HCT116 (cell line): ENCODE results near the gene ZSCAN30. TPM values are rescaled to one million over a fixed set of nuclear protein-coding genes. Genes with fewer than 3 reads are reported as not detected.

Source experiments
- ATAC-seq: fragments of 200-7000 bp; cut with Tn5 transposase; 2 replicates; pipeline ENCODE4 v1.9.1; 2020; ENCODE audit warnings: mild to moderate bottlenecking, moderate library complexity
- BruUV-seq: library from RNA; stranded (reverse); fragments of 400-500 nt; replicated peaks from 2 replicates; lab custom pipeline; 2021; lab: Mats Ljungman, UMichigan
- CTCF ChIA-PET: fragments of 300-600 bp; sonication (Branson Sonifier 250); formaldehyde crosslinking; loops from one replicate; lab custom pipeline; 2021; ENCODE audit warnings: antibody characterized with exemption; lab: Charles Lee
- POLR2A ChIA-PET: fragments of 300-600, 350-600 bp; sonication (Branson Sonifier 250); formaldehyde crosslinking; loops from one replicate; lab custom pipeline; 2021; ENCODE audit warnings: antibody characterized with exemption; lab: Charles Lee
- RAD21 ChIA-PET, 2 experiments: fragments of 300-600 bp; sonication (Branson Sonifier 250); formaldehyde crosslinking; loops; one replicate each; lab custom pipeline; 2023; ENCODE audit warnings: low total read pairs in 2 of 2; ENCODE audit not compliant: uncharacterized antibody in 2 of 2, unreplicated experiment in 2 of 2, low non-redundant PET in 1 of 2; lab: Charles Lee
- DNase-seq: peaks from one replicate; pipeline ENCODE4 v3.0.0-alpha.2; 2010; ENCODE audit warnings: low read depth, low spot score
- H2AFZ ChIP-seq: fragments of 200-600 bp; shearing (Covaris generic), sonication (generic); 2 replicates; pipeline ENCODE4 v1.6.1; 2017; ENCODE audit warnings: low read depth, mixed run types, mixed read lengths, antibody characterized with exemption, low read length; ENCODE audit not compliant: poor library complexity, severe bottlenecking
- H3K27ac ChIP-seq: 2 replicates; pipeline ENCODE4 v1.5.1; 2012; ENCODE audit warnings: low read depth, low read length
- H3K27me3 ChIP-seq: fragments of 200-600 bp; sonication (generic); 2 replicates; pipeline ENCODE4 v1.6.1; 2016; ENCODE audit warnings: mixed run types, low read length, mixed read lengths; ENCODE audit not compliant: insufficient read depth
- H3K36me3 ChIP-seq, 2 experiments: fragments of 200-500 bp in 1 of 2; fragments of 200-600 bp in 1 of 2; sonication (Bioruptor generic) in 1 of 2; sonication (generic) in 1 of 2; 2 replicates each; pipeline versions ENCODE4 v1.5.1 to v1.6.1; 2014 to 2016; ENCODE audit warnings: low read length in 2 of 2, inconsistent platforms in 1 of 2, mixed read lengths in 1 of 2, mixed run types in 1 of 2; ENCODE audit not compliant: insufficient read depth in 2 of 2, control insufficient read depth in 1 of 2
- H3K4me1 ChIP-seq, 2 experiments: fragments of 200-600 bp in 1 of 2; sonication (generic) in 1 of 2; 2 replicates each; pipeline versions ENCODE4 v1.5.1 to v1.6.1; 2012 to 2017; ENCODE audit warnings: low read length in 2 of 2, inconsistent platforms in 1 of 2, mild to moderate bottlenecking in 1 of 2, mixed read lengths in 1 of 2, mixed run types in 1 of 2, moderate library complexity in 1 of 2; ENCODE audit not compliant: insufficient read depth in 2 of 2, control insufficient read depth in 1 of 2
- H3K4me2 ChIP-seq: fragments of 200-600 bp; sonication (generic); 2 replicates; pipeline ENCODE4 v1.6.1; 2017; ENCODE audit warnings: mixed run types, low read length, mixed read lengths
- H3K4me3 ChIP-seq, 2 experiments: fragments of 200-600 bp in 1 of 2; sonication (generic) in 1 of 2; replicated peaks in 1 of 2; 2 replicates each; pipeline ENCODE4 v1.5.1; 2011 to 2016; ENCODE audit warnings: low read length in 2 of 2, control low read depth in 1 of 2, low read depth in 1 of 2, mild to moderate bottlenecking in 1 of 2, mixed read lengths in 1 of 2, mixed run types in 1 of 2
- H3K79me2 ChIP-seq: fragments of 200-600 bp; sonication (generic); 2 replicates; pipeline ENCODE4 v1.6.1; 2017; ENCODE audit warnings: mild to moderate bottlenecking, mixed run types, low read length, moderate library complexity, mixed read lengths; ENCODE audit not compliant: insufficient read depth
- H3K9ac ChIP-seq: fragments of 200-600 bp; sonication (generic); 2 replicates; pipeline ENCODE4 v1.6.1; 2016; ENCODE audit warnings: low read length, mixed read lengths
- H3K9me2 ChIP-seq: fragments of 200-600 bp; sonication (generic), shearing (Covaris generic); 2 replicates; pipeline ENCODE4 v1.6.1; 2017; ENCODE audit warnings: mixed run types, mild to moderate bottlenecking, moderate library complexity; ENCODE audit not compliant: insufficient read depth
- H3K9me3 ChIP-seq, 2 experiments: fragments of 200-500 bp in 1 of 2; fragments of 200-600 bp in 1 of 2; sonication (Bioruptor generic) in 1 of 2; sonication (generic) in 1 of 2; 2 replicates each; pipeline ENCODE4 v1.6.1; 2014 to 2017; ENCODE audit warnings: low read length in 2 of 2, mixed read lengths in 2 of 2, inconsistent platforms in 1 of 2, low read depth in 1 of 2, mild to moderate bottlenecking in 1 of 2, mixed run types in 1 of 2, moderate library complexity in 1 of 2; ENCODE audit not compliant: control insufficient read depth in 1 of 2, insufficient read depth in 1 of 2
- H4K20me1 ChIP-seq: fragments of 200-600 bp; sonication (generic), shearing (Covaris generic); 2 replicates; pipeline ENCODE4 v1.6.1; 2017; ENCODE audit warnings: mixed run types, mild to moderate bottlenecking, moderate library complexity; ENCODE audit not compliant: insufficient read depth
- CBX3 ChIP-seq: IDR thresholded peaks from 2 replicates; pipeline ENCODE4 v1.6.1; 2012; ENCODE audit warnings: low read depth
- CEBPB ChIP-seq: IDR thresholded peaks from 2 replicates; pipeline ENCODE4 v1.6.1; 2012; ENCODE audit warnings: low read depth
- EZH2 ChIP-seq: fragments of 200-600 bp; sonication (generic); IDR thresholded peaks from 2 replicates; pipeline ENCODE4 v1.6.1; 2017; ENCODE audit warnings: antibody characterized with exemption, mixed run types
- FOSL1 ChIP-seq: IDR thresholded peaks from 2 replicates; pipeline ENCODE4 v1.6.1; 2012; ENCODE audit warnings: low read depth
- JUND ChIP-seq: IDR thresholded peaks from 2 replicates; pipeline ENCODE4 v1.6.1; 2012
- RAD21 ChIP-seq: IDR thresholded peaks from 2 replicates; pipeline ENCODE4 v1.6.1; 2012; ENCODE audit warnings: low read depth, mild to moderate bottlenecking
- TCF7L2 ChIP-seq: IDR thresholded peaks from 2 replicates; pipeline ENCODE4 v1.7.0; 2011; ENCODE audit warnings: borderline replicate concordance, inconsistent platforms; ENCODE audit not compliant: insufficient read depth, insufficient read length; ENCODE audit errors: extremely low read depth
- intact Hi-C: fragments of 100-400 bp; cut with micrococcal nuclease; formaldehyde crosslinking; loops from 2 replicates; pipeline ENCODE4 v1.10.0; 2022
- total RNA-seq: library from RNA; stranded (reverse); gene quantifications from one replicate; pipeline ENCODE4 v1.2.1, GENCODE V29; 2021; ENCODE audit not compliant: unreplicated experiment
- TF ChIP-seq, protein P1 (sequence below): IDR thresholded peaks from 2 replicates; pipeline ENCODE4 v1.6.1; 2011; ENCODE audit warnings: mild to moderate bottlenecking, low read length, moderate library complexity; ENCODE audit not compliant: insufficient replicate concordance; ENCODE audit errors: extremely low read depth
- TF ChIP-seq, protein P2 (sequence below): IDR thresholded peaks from 2 replicates; pipeline ENCODE4 v1.6.1; 2012

ZSCAN30 gene
- total RNA-seq, 1 experiment from 2014 or later, result 11.5 TPM

DNA sequence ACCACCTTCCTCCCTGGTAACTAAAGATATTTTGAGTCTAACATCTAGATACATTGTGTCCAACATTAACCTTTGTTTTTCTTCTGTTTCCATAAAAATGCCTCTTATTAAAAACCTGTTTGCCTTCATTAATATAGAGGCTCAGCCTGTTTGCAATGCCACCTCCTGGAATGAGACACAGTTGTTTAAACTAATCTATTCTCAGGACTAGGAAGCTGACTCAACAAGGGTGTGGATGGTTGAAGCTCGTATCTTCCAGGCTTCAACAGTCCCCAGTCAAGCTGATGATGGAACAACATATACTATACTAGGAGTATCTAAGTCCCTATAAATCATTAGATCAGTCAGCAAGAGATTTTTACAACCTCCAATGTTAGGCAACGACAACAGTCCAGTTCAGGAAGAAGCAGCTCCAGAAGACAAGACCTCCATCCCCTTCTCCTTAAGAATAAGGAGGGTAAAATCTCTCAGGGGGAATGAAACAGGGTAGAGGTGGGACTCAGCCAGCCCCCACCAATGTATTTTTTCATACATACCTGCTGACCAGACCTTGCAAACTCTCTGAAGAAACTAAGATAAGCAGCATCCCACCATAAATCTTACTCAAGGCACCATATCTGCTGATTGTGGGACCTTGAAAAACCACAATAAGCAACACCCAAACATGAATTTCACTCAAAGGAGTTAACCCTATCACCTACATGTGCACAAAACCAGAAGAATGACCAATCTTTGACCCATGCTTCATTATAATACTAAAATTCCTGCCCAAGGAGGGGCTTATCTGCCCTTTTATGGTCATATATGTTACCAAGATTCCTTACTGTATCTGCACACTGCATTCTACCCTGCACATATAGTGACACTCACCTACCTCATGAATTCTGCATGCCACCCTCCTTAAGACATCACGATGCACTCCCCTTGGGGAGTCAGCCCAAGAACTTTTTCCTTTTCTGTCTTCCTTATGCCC, 32.7 kb upstream of the ZSCAN30 start (continued):
- TF ChIP-seq, protein P1, sequence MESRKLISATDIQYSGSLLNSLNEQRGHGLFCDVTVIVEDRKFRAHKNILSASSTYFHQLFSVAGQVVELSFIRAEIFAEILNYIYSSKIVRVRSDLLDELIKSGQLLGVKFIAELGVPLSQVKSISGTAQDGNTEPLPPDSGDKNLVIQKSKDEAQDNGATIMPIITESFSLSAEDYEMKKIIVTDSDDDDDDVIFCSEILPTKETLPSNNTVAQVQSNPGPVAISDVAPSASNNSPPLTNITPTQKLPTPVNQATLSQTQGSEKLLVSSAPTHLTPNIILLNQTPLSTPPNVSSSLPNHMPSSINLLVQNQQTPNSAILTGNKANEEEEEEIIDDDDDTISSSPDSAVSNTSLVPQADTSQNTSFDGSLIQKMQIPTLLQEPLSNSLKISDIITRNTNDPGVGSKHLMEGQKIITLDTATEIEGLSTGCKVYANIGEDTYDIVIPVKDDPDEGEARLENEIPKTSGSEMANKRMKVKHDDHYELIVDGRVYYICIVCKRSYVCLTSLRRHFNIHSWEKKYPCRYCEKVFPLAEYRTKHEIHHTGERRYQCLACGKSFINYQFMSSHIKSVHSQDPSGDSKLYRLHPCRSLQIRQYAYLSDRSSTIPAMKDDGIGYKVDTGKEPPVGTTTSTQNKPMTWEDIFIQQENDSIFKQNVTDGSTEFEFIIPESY, result no peak
- TF ChIP-seq, protein P2, sequence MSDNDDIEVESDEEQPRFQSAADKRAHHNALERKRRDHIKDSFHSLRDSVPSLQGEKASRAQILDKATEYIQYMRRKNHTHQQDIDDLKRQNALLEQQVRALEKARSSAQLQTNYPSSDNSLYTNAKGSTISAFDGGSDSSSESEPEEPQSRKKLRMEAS, result no peak
- TF ChIP-seq JUND, result no peak

DNA sequence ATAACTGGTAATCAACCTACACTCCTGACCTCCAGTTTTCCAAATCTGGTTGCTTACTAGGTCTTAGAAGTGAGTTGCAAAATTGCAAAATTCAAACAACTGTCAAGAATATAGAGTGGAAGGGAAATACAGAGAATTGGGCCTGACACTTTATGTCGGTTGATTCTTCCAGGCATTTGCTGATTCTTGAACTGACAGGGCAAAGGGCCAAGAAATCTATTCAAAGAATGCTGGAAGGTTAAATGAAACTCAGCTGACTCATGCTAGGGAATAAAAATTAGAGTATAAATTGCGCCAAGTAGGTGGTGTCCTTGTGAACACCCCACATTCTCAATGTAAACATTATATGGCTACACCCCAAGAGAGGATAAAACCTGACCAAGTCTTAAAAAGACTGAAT, 21.5 kb upstream of the ZSCAN30 start:
- ATAC-seq, result no peak
- Histone ChIP-seq H3K27me3 (no peaks in the 10 kb centered on the region), H3K9me2 (no peaks in the 10 kb centered on the region), H3K27ac (no peak overlapping the region), H3K4me2 (no peak overlapping the region), H3K4me1 (no peaks in the 10 kb centered on the region), H4K20me1 (no peaks in the 10 kb centered on the region), H3K9ac (no peak overlapping the region), H3K79me2 (no peaks in the 10 kb centered on the region), H3K36me3 (peaks cover 0 to 14% of the 10 kb centered on the region in 2 experiments; a peak in 2 of 4 replicates), H3K9me3 (peaks cover 15 to 19% of the 10 kb centered on the region in 2 experiments; a peak in 3 of 4 replicates), H2AFZ (no peak overlapping the region), H3K4me3 (no peak overlapping the region)
- ChIA-PET RAD21 (no interaction called here), CTCF (no interaction called here), POLR2A (no interaction called here)
- no peak for DNase-seq
- no TSS peak for BruUV-seq
- TF ChIP-seq CEBPB (no peak), FOSL1 (no peak), JUND (no peak), EZH2 (no peak), RAD21 (no peak), CBX3 (no peak), TCF7L2 (no peak)
- intact Hi-C loops, result no loop called here
